ENCODE data around the gene ASIC4. TPM values are rescaled to one million over a fixed set of nuclear protein-coding genes. Genes with fewer than 3 reads are reported as not detected.
A peak's percentile ranks its signal among the peaks of the same experiment; 100 is the strongest.

Gene ASIC4
- total RNA-seq, 1 experiment from 2014 or later: not detected

DNA sequence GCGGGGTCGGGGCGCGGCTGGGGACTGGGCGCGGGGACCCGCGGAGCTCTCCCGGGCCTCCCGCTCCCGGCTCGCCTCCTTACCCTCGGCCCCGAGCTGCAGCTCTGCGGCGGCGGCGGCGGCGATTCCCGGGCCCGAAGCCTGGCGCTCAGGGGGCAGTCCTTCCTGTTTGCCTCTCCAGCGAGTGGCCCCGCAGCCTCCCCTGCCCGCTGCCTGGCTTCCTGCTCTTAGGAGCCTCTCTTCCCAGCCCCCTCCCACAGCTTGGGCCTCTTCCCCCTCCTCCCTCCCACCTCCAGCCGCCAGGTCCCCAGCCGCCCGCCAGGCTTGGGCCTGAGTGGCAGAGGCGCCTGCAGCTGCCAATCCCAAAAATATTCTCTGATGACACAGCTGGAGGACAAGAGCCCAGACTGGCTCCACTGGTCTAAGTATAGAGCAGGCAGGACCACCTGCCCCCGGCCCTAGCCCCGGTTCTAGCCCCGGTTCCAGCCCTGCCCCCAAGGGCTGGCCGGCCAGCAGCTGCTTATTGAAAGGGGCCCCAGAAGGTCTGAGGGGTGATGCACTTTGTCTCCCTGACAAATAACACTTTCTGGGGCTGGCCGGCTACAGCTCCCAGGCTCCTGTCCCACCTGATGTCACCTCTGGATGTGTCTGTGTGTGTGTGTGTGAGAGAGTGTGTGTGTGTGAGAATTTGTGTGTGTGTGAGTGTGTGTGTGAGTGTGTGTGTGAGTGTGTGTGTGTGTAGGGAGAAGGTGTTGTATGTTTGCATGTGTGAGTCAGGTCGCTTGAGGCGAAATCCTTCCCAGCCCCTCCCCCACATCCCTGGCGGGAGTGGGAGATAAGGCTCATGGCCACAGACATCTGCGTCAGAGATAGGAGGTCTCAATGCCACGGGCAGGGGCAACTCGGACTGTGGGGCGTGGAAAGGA lies 57.3 kb downstream of the ASIC4 start, which contains the start of gene OBSL1:
TSS of gene OBSL1 (minus strand) at position 229 of the 926 bp plus-strand sequence. CDS start 307 bp downstream, outside the sequence.
- CTCF ChIA-PET: interaction anchor here (0.6 to 2.3 kb wide), 7 partner anchors 9 to 167 kb away, joined by 3 to 23 read pairs (median 4); no protein-coding TSS in a partner anchor
- peak; percentile 60 for DNase-seq (ENCODE audit: unreplicated experiment)
- no TSS peak for BruUV-seq (replicated peaks)

GRCh38 chr2:219572237-219573001 lies 58.1 kb downstream of the ASIC4 start, which contains the start of gene INHA:
Gene INHA, plus strand, starts transcription at chr2:219572310. Its CDS starts 65 bp downstream, at chr2:219572375.
- no peak within 1 kb of the TSS for H3K27ac Mint-ChIP-seq (ENCODE audit: low read depth, unreplicated experiment)
- no TSS peak for BruUV-seq (replicated peaks)
- H3K9me3 Mint-ChIP-seq (ENCODE audit: unreplicated experiment): no peaks in the 10 kb centered on the region
- CTCF ChIA-PET: interaction anchor here (0.6 to 2.3 kb wide), 4 partner anchors 12 to 1307 kb away, joined by 3 to 23 read pairs (median 4); no protein-coding TSS in a partner anchor
- H3K4me1 Mint-ChIP-seq (ENCODE audit: insufficient read depth, unreplicated experiment): peaks cover 7% of the 10 kb centered on the region
- intact Hi-C loops (cut with micrococcal nuclease): no loop called here
- no peak for TF ChIP-seq CTCF (IDR thresholded peaks at IDR 0.05; ENCODE audit: unreplicated experiment)
- no peak for DNase-seq (ENCODE audit: unreplicated experiment)
- POLR2A ChIA-PET: interaction anchor here (1.6 to 2.8 kb wide), 4 partner anchors 25 to 116 kb away, joined by 8 to 49 read pairs (median 13); partner anchors contain the start of genes CHPF, STK11IP and TMEM198
- peak within 1 kb of the TSS; percentile 49 for H3K4me3 Mint-ChIP-seq (ENCODE audit: unreplicated experiment)
- H3K27me3 Mint-ChIP-seq (ENCODE audit: insufficient read depth, unreplicated experiment): no peaks in the 10 kb centered on the region
- peaks cover 19% of the 10 kb centered on the region for H3K36me3 Mint-ChIP-seq (ENCODE audit: insufficient read depth, unreplicated experiment)

More for the DNA sequence above, 57.3 kb downstream of the ASIC4 start, which contains the start of gene OBSL1:
- intact Hi-C loops (cut with micrococcal nuclease): no loop called here
- POLR2A ChIA-PET: interaction anchor here (0.6 to 2.8 kb wide), 11 partner anchors 14 to 123 kb away, joined by 3 to 49 read pairs (median 6); partner anchors contain the start of genes CHPF, GMPPA, STK11IP and TMEM198
- Mint-ChIP-seq H3K27ac (ENCODE audit: low read depth, unreplicated experiment) (no peak within 1 kb of the TSS), H3K4me1 (ENCODE audit: insufficient read depth, unreplicated experiment) (peaks cover 7% of the 10 kb centered on the region), H3K9me3 (ENCODE audit: unreplicated experiment) (no peaks in the 10 kb centered on the region), H3K36me3 (ENCODE audit: insufficient read depth, unreplicated experiment) (peaks cover 19% of the 10 kb centered on the region), H3K27me3 (ENCODE audit: insufficient read depth, unreplicated experiment) (no peaks in the 10 kb centered on the region), H3K4me3 (ENCODE audit: unreplicated experiment) (peak within 1 kb of the TSS; percentile 49)
- no peak for TF ChIP-seq CTCF (IDR thresholded peaks at IDR 0.05; ENCODE audit: unreplicated experiment)

GRCh38 chr2:219573166-219573565 lies 58.9 kb downstream of the ASIC4 start:
- Mint-ChIP-seq H3K9me3 (ENCODE audit: unreplicated experiment) (no peaks in the 10 kb centered on the region), H3K4me3 (ENCODE audit: unreplicated experiment) (no peak overlapping the region), H3K36me3 (ENCODE audit: insufficient read depth, unreplicated experiment) (peaks cover 14% of the 10 kb centered on the region), H3K4me1 (ENCODE audit: insufficient read depth, unreplicated experiment) (peaks cover 7% of the 10 kb centered on the region), H3K27ac (ENCODE audit: low read depth, unreplicated experiment) (no peak overlapping the region), H3K27me3 (ENCODE audit: insufficient read depth, unreplicated experiment) (no peaks in the 10 kb centered on the region)
- TF ChIP-seq CTCF (IDR thresholded peaks at IDR 0.05; ENCODE audit: unreplicated experiment): no peak
- DNase-seq (ENCODE audit: unreplicated experiment): no peak
- CTCF ChIA-PET: interaction anchor here (0.6 to 1.7 kb wide), 4 partner anchors 13 to 1307 kb away, joined by 4 to 6 read pairs (median 4); no protein-coding TSS in a partner anchor
- POLR2A ChIA-PET: interaction anchor here (1.7 kb wide), 1 partner anchor 24 kb away, joined by 8 read pairs; the partner anchor contains the start of gene STK11IP
- no TSS peak for BruUV-seq (replicated peaks)
- intact Hi-C loops (cut with micrococcal nuclease): no loop called here
